GM21723 (cell line): ENCODE measurements around the gene FRRS1.

Experiments
- ATAC-seq: cut with Tn5 transposase; IDR thresholded peaks from one replicate; pipeline ENCODE4 v1.9.1; 2021; ENCODE audit warnings: mild to moderate bottlenecking, moderate library complexity; ENCODE audit not compliant: unreplicated experiment

Gene FRRS1

DNA sequence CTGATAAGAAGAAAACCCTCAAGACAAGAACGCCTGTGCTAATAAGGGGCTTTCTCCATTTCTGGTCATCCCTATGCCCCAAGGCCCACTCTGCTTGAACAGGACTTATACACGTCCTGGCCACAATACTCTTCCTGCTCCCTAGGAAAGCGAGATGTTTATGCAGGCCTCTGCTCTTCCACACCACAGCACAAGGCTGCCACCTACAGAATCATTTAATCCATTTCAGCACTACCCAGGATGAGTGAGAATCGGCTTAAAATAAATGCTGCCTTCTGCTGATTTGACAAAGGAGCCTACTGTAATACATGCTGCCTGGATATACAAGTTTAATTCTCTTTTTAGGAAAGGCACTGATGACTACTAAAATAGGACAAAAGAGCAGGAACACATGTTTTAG lies 29.4 kb downstream of the FRRS1 start:
- no peak for ATAC-seq

GRCh38 chr1:99735852-99736251 lies 30.6 kb downstream of the FRRS1 start:
- ATAC-seq: no peak

DNA sequence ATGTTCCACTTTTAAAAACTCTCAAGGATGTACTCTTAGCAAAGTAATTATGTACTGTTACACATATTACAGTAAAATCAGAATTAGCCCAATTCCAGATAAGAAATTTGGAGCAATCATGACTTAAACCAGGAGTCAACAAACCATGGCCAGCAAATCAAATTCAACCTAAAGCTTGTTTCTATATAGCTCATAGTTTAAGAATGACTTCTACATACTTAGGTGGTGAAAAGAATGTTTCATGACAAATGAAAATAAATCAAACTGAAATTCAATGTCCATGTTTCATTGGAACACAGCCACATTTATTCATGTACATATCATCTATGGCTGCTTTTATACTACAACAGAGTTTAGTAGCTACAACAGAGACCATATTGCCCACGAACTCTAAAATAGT lies 35.1 kb downstream of the FRRS1 start:
- ATAC-seq: no peak

GRCh38 chr1:99728494-99729235 lies 37.8 kb downstream of the FRRS1 start:
- no peak for ATAC-seq

DNA sequence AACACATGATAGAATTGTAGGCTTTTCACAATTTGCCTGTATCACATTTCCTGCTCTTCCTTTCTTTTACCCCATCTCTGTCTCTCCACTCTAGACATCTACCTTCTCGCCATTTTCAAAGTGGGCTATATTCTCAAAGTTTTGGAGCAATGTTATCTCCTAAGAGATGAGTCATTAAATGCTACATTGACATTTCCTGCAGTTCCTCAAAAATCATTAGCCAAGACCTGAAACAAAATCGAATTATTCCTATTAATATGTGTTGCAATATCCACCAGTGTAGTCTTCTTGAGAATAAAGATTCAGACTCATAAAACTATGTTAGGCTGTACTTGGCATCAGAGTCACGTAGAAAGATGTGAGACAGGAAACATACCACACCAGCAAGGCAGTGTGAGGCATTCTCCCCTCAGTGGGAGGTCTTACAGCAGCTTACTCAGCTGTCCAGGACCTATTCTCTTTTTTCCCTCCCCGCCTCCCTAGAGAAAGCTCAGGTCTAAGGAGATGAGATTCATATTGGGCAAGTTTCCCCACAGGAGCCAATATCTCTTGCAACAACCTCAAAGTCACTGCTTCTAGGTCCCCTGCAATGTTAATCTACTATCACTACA lies 38.8 kb downstream of the FRRS1 start:
- no peak for ATAC-seq

- ATAC-seq: no peak
Observed at GRCh38 chr1:99726818-99727217, 39.6 kb downstream of the FRRS1 start.

DNA sequence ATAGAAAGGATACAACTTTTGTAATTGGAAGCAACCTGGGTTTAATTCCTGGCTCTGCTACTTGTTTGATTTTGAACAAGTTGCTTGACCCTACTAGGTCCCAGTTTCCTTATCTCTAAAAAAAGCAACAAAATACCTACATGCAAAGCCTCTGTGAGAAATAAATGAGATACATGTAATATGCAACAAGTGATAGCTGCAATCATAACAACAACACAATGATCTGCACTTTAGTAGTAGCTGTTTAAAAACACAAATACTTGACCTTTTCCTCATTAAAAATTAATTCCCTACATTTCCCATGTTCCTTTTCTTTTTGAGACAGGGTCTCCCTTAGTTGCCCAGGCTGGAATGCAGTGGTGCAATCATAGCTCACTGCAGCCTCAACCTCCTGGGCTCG lies 40.0 kb downstream of the FRRS1 start:
- no peak for ATAC-seq

GRCh38 chr1:99725996-99726395 lies 40.4 kb downstream of the FRRS1 start:
- no peak for ATAC-seq

GRCh38 chr1:99723251-99723650 lies 43.2 kb downstream of the FRRS1 start:
- ATAC-seq: no peak

- ATAC-seq: no peak
Observed at GRCh38 chr1:99717005-99717404, 49.4 kb downstream of the FRRS1 start.

GRCh38 chr1:99713006-99713405 lies 53.4 kb downstream of the FRRS1 start:
- no peak for ATAC-seq

DNA sequence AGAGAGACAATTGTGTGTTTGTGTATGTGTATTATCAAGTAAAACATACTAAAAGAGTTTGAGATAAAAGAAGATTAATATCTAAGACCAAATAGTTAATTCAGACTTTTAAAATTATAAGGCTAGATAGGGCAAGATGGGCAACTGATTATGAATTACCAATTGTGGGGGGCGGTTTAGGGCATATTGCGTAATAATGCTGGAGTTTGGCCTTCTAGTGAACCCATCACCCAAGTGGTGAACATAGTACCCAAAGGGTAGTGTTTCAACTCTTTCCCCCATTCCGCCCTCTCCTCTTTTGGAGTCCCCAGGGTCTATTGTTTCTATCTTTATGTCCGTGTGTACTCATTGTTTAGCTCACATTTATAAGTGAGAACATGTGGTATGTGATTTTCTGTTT lies 55.4 kb downstream of the FRRS1 start:
- ATAC-seq: no peak

GRCh38 chr1:99707535-99708142 lies 58.8 kb downstream of the FRRS1 start:
- peak; percentile 91 for ATAC-seq

DNA sequence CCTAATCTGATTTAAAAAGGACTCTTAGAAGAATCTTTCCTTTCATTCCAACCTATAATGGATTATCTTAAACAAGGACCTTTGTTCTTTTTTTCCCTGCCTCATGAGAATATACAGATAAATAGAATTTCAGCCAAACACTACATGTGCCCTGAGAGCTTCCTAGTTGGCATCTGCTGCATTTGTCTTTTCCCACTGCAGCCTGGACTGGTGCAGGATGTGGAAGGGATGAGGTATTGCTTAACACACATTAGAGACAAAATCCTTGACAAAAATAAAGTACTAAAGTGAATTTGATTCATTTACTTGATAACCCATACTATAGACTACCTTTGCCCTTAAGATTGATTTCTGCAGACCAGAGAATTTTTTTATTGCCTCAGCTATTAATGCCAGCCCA lies 61.0 kb downstream of the FRRS1 start:
- ATAC-seq: no peak

- ATAC-seq: no peak
Observed at GRCh38 chr1:99704356-99704816, 62.0 kb downstream of the FRRS1 start.

- no peak for ATAC-seq
Observed at GRCh38 chr1:99702221-99702620, 64.2 kb downstream of the FRRS1 start.

- ATAC-seq: no peak
Observed at GRCh38 chr1:99700020-99700419, 66.4 kb downstream of the FRRS1 start.

DNA sequence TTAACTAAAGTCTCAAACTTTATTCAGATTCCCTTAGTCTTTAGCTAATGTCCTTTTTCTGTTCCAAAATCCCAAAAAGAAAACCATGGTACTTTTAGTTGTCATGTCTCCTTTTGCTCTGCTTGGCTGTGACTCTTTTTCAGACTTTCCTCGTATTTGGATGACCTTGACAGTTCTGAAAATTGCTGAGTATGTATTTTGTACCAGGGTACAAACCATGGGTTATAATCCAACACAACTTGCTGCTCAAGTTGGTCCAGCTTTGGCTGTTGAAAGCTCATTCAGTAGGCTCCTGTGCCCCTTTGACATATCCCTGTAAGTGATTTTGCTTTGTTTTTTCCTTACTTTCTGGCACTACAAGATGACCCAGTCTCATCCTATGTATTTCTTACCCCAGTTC lies 68.9 kb downstream of the FRRS1 start:
- ATAC-seq: no peak

- no peak for ATAC-seq
Observed at GRCh38 chr1:99696616-99697015, 69.8 kb downstream of the FRRS1 start.

- ATAC-seq: no peak
Observed at GRCh38 chr1:99691175-99691574, 75.3 kb downstream of the FRRS1 start.

DNA sequence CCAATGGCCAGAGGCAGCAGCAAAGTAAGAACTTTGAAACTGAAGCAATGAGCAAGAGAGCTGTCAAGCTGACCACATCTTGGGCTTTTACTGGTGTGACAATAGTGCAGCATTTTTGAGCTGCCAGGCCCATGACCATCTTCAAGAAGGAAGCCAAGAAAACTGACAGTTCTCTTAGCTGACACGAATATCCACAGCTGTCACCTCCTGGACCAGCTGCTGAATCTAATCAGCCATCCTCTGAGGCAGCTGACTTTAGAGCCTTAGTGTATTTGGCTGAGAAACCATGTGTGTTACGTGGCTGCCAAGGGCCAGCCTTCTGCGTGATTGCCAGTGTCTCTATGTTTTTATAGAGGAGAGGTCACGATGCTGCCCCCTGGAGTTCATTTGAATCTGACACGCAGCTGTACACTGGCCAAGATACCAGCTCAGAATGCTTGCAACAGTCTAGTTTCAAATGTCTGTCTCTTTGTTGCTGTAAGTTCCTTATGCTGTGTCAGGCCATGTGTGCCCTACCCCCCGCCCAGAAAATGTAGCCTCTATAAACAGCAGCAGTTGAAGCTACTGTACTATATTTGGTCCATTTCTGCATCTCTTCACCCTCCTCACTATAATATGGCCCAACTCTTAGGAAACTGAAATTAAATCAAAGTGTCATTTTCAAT lies 80.8 kb downstream of the FRRS1 start:
- ATAC-seq: peak; percentile 90

- ATAC-seq: no peak
Observed at GRCh38 chr1:99682291-99682751, 84.1 kb downstream of the FRRS1 start.
